HG03095 (cell line): ENCODE results near the gene CLSTN2.

Experiments
- ATAC-seq: cut with Tn5 transposase; IDR thresholded peaks from one replicate; pipeline ENCODE4 v1.9.1; 2021; ENCODE audit warnings: moderate library complexity; ENCODE audit not compliant: unreplicated experiment

The CLSTN2 gene

GRCh38 chr3:140443073-140443472 is 508.1 kb downstream of the CLSTN2 start:
- no peak for ATAC-seq

- no peak for ATAC-seq
Measured at GRCh38 chr3:140443806-140444205, 508.8 kb downstream of the CLSTN2 start.

GRCh38 chr3:140446734-140447133 is 511.7 kb downstream of the CLSTN2 start:
- ATAC-seq: no peak

GRCh38 chr3:140447136-140447535 is 512.2 kb downstream of the CLSTN2 start:
- ATAC-seq: no peak

GRCh38 chr3:140448001-140448400 is 513.0 kb downstream of the CLSTN2 start:
- no peak for ATAC-seq

- ATAC-seq: no peak
Measured at GRCh38 chr3:140449413-140450256, 514.6 kb downstream of the CLSTN2 start.

GRCh38 chr3:140453750-140454149 is 518.8 kb downstream of the CLSTN2 start:
- ATAC-seq: no peak

- ATAC-seq: no peak
Measured at GRCh38 chr3:140455521-140456214, 520.7 kb downstream of the CLSTN2 start.

GRCh38 chr3:140456974-140457373 is 522.0 kb downstream of the CLSTN2 start:
- ATAC-seq: no peak

GRCh38 chr3:140459462-140459861 is 524.5 kb downstream of the CLSTN2 start:
- no peak for ATAC-seq

- no peak for ATAC-seq
Measured at GRCh38 chr3:140461250-140461649, 526.3 kb downstream of the CLSTN2 start.

GRCh38 chr3:140463355-140463754 is 528.4 kb downstream of the CLSTN2 start:
- no peak for ATAC-seq

- no peak for ATAC-seq
Measured at GRCh38 chr3:140465988-140466387, 531.0 kb downstream of the CLSTN2 start.

GRCh38 chr3:140466535-140466934 is 531.5 kb downstream of the CLSTN2 start:
- ATAC-seq: no peak

GRCh38 chr3:140467104-140467577 is 532.2 kb downstream of the CLSTN2 start:
- ATAC-seq: no peak

- no peak for ATAC-seq
Measured at GRCh38 chr3:140467796-140468315, 532.9 kb downstream of the CLSTN2 start.

GRCh38 chr3:140468407-140468806 is 533.4 kb downstream of the CLSTN2 start:
- ATAC-seq: no peak

GRCh38 chr3:140469491-140469890 is 534.5 kb downstream of the CLSTN2 start:
- ATAC-seq: no peak

GRCh38 chr3:140470211-140470610 is 535.2 kb downstream of the CLSTN2 start:
- ATAC-seq: no peak

GRCh38 chr3:140470962-140471361 is 536.0 kb downstream of the CLSTN2 start:
- ATAC-seq: no peak

- ATAC-seq: no peak
Measured at GRCh38 chr3:140472306-140473020, 537.5 kb downstream of the CLSTN2 start.
